Stimulated activated CD8-positive, alpha-beta memory T cell treated with anti-CD3 and anti-CD28 coated beads, Interleukin-4, amount 100 ng/mL, for 48 hours (primary cell): Measurements from ENCODE around the gene ZNF212.
A peak's percentile ranks its signal among the peaks of the same experiment; 100 is the strongest.

Experiments
- DNase-seq: peaks from one replicate; pipeline ENCODE4 v3.0.0-alpha.2; 2020

Gene ZNF212

GRCh38 chr7:149239345-149240143 is at the start of gene ZNF212:
ZNF212 (plus strand) TSS chr7:149239651; CDS start chr7:149239779, 128 bp downstream.
- peak; percentile 93 for DNase-seq

DNA sequence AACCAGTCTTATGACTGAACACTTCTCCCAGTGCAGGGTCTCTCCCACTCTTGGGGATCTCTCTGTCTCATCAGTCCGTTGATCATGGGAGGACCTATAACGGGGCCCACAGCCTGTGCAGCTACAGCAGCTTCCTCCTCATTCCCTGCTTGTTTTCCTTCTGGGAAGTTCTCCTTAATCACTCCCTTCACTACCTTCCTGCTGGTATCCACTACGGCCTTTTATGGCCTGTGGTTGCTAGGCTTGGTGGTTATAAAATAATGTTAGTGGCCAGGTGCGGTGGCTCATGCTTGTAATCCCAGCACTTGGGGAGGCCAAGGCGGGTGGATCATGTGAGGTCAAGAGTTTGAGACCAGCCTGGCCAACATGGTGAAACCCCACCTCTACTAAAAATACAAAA is 47.6 kb upstream of the ZNF212 start:
- DNase-seq = no peak

GRCh38 chr7:149194799-149195179 is 44.7 kb upstream of the ZNF212 start:
- no peak for DNase-seq

DNA sequence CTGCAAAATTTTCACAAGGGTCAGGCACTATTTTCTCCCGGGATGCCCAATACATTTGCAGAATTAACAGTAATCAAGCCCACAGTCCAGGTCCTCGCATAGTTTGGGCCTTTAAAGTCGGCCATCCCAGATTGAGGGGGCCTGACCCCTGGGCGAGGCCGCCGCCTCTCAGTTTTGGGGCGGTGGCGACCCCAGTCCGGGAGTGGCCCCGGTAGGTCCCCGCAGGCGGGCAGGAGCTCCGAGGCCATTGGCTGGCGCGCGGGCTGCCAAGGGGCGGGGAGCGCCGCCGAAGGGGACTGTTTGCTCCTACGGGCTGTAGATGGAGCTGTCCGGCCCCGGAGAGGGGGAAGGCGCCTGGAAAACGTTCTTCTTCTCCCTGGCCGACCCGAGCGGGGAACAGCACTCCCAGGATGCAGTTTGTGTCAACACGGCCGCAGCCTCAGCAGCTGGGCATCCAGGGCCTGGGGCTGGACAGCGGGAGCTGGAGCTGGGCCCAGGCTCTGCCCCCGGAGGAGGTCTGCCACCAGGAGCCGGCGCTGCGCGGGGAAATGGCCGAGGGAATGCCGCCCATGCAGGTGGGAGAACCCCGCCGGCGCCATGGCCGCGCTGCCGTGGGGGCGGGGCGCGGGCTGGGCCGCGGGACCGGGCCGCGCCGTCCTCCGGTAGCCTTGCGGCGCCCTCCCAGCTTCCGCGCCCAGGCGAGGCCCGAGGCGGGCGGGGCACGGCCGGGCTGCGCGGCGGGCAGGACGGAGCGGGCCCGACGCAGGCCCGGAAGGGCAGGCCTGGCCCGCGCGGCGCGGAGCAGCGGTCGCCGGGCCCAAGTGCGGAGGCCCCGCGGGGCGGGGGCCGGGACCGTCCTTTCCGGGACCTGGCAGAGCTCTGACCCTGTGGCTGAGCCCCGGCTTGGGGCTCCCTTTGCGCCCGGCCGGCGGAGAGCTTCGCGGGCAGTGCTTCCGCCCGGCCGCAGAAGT is 44.0 kb upstream of the ZNF212 start, which contains the start of gene ZNF282:
ZNF282 (plus strand) TSS at position 367 of the 971 bp plus-strand sequence; CDS start at position 411, 44 bp downstream.
- DNase-seq = peak; percentile 88

GRCh38 chr7:149196151-149196704 is 43.2 kb upstream of the ZNF212 start:
- peak; percentile 40 for DNase-seq

DNA sequence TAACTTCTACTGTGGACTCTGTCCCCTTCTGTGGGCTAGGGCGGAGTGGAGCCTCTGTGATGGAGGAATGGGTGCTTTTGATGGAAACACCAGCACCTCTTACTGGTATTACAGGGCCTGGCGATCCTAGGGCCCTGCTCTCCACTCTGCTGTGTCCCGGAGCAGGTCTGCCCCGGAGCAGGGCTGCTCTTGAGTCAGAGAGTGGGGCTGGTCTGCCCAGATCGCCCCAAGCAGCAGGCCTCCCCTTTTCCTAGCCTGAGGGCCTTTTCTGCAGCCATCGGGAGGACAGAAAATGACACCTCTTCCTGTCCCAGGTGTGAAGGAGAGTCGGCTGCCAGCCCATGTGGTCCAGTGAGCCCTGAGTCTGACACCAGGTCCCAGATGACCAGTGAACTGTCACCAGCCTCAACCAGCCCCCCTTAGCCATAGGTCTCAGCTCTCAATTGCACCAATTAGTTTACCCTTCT is 42.7 kb upstream of the ZNF212 start:
- peak; percentile 43 for DNase-seq

- DNase-seq = no peak
Measured at GRCh38 chr7:149197675-149198074, 41.8 kb upstream of the ZNF212 start.

DNA sequence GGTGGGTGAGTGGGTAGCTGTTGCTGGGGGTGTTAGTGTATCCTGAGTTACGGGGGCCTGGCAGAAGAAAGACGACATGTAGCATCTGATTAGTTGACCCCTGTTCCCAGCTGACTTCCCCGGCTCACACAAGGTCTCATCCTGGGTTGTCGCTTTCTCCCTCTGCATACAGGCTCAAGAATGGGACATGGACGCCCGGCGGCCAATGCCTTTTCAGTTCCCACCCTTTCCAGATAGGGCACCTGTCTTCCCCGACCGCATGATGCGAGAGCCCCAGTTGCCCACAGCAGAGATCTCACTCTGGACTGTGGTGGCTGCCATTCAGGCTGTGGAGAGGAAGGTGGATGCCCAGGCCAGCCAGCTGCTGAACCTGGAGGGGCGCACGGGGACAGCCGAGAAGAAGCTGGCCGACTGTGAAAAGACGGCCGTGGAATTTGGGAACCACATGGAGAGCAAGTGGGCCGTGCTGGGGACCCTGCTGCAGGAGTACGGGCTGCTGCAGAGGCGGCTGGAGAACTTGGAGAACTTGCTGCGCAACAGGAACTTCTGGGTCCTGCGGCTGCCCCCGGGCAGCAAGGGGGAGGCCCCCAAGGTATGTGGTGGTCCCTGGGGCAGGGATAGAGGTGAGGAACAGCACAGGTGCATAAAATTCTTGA is 41.2 kb upstream of the ZNF212 start:
- DNase-seq = no peak

DNA sequence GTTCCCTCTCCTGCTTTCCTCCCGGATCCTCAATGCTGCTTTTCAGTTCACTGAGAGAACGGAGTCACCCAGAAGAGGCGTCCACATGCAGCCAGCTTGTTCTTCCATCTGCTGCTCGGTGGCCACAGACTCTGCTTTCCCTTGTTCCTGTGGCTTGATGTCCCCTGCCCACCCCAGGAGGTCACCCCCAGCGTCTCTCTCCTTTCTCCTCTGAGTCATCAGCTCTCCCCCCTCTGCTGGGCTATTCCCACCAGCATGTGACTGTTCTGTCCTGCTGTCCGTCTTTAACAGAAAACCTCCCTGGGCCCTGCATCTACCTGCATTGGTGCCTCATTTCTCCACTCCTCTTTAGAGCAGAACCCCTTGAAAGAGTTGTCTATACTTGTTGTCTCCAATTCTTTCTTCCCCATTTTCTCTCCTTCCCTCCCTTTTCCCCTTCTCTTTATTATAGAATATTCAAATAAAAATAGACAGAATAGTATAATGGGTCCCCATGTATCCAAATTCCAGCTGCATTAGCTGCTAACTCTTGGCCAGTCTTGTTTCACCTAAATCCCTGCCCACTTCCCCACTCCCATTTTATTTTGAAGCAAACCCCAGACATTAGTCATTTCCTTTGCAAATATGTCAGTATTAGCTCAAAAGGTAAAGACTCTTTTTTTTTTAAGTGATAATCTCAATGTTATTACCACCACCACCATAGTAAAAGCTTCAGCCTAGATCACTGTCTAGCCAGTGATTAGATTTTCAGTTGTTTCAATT is 40.0 kb upstream of the ZNF212 start:
- no peak for DNase-seq

DNA sequence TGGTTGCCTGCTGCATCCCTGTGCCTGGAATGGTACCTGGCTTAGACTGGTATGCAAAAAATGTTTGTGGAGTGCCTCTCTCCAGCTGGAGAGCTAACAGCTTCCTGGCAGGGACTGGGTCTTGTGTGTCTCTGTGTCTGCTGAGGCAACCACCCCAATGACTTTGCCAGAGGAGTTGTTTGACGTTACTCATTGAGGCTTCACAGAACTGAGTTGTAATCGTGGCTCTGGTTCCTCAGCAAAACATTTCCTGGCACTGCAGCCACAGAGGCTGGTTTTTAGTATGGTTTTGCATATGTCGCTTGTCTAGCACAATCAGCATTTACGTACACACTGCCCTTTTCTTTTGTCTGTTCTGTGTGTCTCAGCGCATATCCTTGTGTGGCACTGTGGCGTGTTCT is 36.6 kb upstream of the ZNF212 start:
- DNase-seq = peak; percentile 57

- DNase-seq = no peak
Measured at GRCh38 chr7:149205690-149206381, 33.6 kb upstream of the ZNF212 start.

GRCh38 chr7:149207324-149208035 is 32.0 kb upstream of the ZNF212 start:
- DNase-seq = no peak

DNA sequence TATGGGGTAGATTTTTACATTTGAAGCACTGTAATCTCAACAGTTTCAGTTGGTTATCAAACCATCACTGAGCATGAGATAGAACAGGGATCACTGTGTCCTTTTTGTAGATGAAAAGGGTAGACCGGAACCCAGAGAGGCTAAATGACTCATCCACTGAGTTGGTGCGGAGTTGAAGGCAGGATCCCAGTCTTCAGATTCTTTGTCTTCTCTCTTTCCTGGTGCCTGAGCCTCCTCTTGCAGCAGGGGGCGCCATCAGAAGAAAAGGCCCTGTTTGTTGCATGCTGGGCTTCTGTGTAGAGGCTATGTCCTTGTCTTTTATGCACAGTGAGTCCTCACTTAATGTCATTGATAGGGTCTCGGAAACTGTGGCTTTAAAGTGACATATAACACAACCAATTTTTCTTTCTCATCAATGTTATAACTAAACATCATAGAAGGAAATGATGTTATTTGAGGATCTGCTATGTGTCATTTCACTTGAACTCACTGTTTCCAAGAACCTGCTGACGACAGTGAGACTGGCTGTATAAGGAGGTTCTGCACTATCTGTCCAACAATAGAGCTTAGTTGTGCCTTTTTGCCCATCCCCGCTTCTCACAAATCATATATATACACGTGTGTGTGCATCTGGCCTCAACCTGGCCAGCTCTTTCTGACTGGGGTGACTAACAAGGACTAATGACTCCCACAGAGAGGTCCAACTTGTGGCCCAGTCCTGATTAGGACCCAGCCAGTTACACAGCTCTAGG is 29.8 kb upstream of the ZNF212 start:
- peak; percentile 94 for DNase-seq

- no peak for DNase-seq
Measured at GRCh38 chr7:149210551-149210950, 28.9 kb upstream of the ZNF212 start.

GRCh38 chr7:149214020-149214720 is 25.3 kb upstream of the ZNF212 start:
- DNase-seq = no peak

- DNase-seq = no peak
Measured at GRCh38 chr7:149216402-149216801, 23.0 kb upstream of the ZNF212 start.

DNA sequence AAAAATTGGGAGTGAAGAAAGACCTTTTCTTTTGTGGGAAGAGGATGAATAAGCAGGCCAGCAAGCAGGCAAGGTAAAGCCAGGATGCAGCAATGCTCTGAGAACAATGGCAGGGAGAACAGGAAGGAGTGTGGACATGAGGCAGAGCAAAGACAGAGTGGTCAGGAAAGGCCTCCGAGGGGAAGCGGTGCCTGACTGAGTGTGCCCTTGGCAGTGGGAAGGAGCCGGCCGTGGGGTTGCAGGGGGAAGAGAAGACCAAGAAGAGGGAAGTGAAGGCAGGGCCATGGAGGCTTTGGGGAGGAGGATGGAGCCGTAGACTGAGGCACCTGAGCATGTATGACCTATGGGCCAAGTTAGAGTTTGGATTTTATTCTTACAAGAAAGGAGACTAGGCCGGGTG is 21.9 kb upstream of the ZNF212 start:
- DNase-seq = no peak

DNA sequence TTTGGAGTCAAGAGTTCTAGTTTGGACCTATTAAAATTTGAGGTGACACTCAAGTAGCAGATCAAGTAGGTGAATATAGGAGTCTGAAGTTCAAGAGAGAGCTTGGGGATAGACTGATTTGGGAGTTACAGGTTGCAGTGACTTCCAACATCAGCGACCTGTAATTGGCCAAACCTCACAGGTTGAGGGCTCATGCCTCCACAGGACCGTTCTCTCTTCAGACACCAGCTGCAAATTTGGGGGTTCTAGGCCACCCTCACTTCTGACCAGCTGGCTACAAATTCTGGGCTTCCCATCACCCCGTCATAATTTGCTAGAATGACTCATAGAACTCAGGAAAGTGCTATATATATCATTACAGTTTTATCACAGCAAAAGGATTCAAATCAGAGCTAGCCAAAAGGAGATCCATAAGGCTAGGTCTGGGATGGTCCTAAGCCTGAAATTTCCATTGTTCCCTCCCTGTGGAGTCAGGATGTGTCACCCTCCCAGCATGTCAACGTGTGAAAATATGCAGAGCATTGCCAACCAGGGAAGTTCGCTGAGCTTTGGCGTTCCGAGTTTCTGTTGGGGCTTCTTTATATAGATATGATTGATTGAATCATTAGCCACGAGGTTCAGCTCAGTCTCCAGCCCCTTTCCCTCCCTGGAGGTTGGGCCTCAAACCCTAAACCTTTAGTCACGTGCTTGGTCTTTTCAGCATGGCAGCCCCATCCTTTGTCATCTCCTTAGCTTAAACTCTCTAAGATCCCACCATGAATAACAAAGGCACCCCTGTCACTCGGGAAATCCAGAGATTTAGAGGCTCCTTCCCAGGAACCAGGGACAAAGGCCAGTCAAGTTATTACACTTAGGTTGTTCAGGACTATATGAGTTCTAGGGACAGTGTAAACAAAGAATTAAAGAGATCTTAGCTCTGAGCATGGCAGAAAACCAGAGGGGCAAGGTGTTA is 20.7 kb upstream of the ZNF212 start:
- DNase-seq = no peak
